HepG2 (cell line): ENCODE results near the gene CGREF1. TPM values are rescaled to one million over a fixed set of nuclear protein-coding genes. Genes with fewer than 3 reads are reported as not detected.

ENCODE experiments used
- ISX ChIP-seq: sonication (generic); formaldehyde crosslinking; conservative IDR thresholded peaks from 2 replicates; pipeline ENCODE4 v1.5.0; 2020; ENCODE audit warnings: missing genetic modification reagents
- KDM6A ChIP-seq: IDR thresholded peaks from 2 replicates; pipeline ENCODE4 v1.6.1; 2016; ENCODE audit warnings: low read depth
- KLF15 ChIP-seq: sonication (generic); formaldehyde crosslinking; IDR thresholded peaks from 2 replicates; pipeline ENCODE4 v1.8.1; 2023; ENCODE audit warnings: borderline replicate concordance, mild to moderate bottlenecking, inconsistent platforms, missing genetic modification reagents, mixed read lengths
- MEIS2 ChIP-seq: sonication (generic); formaldehyde crosslinking; IDR thresholded peaks from 2 replicates; pipeline ENCODE4 v1.9.0; 2021; ENCODE audit warnings: mild to moderate bottlenecking, missing genetic modification reagents
- MYNN ChIP-seq: sonication (generic); formaldehyde crosslinking; IDR thresholded peaks from 2 replicates; pipeline ENCODE4 v1.4.0; 2020; ENCODE audit warnings: mild to moderate bottlenecking, low read depth, missing genetic modification reagents
- NR3C1 ChIP-seq: sonication (generic); formaldehyde crosslinking; IDR thresholded peaks from 2 replicates; pipeline ENCODE4 v1.4.0; 2020; ENCODE audit warnings: missing genetic modification reagents
- TAF15 ChIP-seq: fragments of 200-400 bp; formaldehyde crosslinking; IDR thresholded peaks from one replicate; pipeline ENCODE4 v1.6.1; 2018; ENCODE audit warnings: mild to moderate bottlenecking, low read depth, low read length; ENCODE audit not compliant: poor library complexity, severe bottlenecking
- TRIM24 ChIP-seq: sonication (generic); formaldehyde crosslinking; IDR thresholded peaks from 2 replicates; pipeline ENCODE4 v1.8.0; 2022; ENCODE audit warnings: mild to moderate bottlenecking, missing genetic modification reagents
- ZFP82 ChIP-seq: sonication (generic); formaldehyde crosslinking; IDR thresholded peaks from 2 replicates; pipeline ENCODE4 v1.5.1; 2020; ENCODE audit warnings: mild to moderate bottlenecking, missing genetic modification reagents, borderline replicate concordance
- ZMAT3 ChIP-seq: sonication (generic); formaldehyde crosslinking; conservative IDR thresholded peaks from 2 replicates; pipeline ENCODE4 v1.7.0; 2021; ENCODE audit warnings: missing genetic modification reagents
- ZNF205 ChIP-seq: IDR thresholded peaks from 2 replicates; pipeline ENCODE4 v1.6.1; 2018; ENCODE audit warnings: missing biosample characterization, missing genetic modification reagents
- ZNF235 ChIP-seq: sonication (generic); formaldehyde crosslinking; IDR thresholded peaks from 2 replicates; pipeline ENCODE4 v1.8.1; 2023; ENCODE audit warnings: mild to moderate bottlenecking, missing genetic modification reagents, borderline replicate concordance
- ZNF788 ChIP-seq: sonication (generic); formaldehyde crosslinking; IDR thresholded peaks from 2 replicates; pipeline ENCODE4 v1.5.0; 2020; ENCODE audit warnings: mild to moderate bottlenecking, missing genetic modification reagents, borderline replicate concordance
- polyA plus RNA-seq, 8 experiments: library from polyadenylated mRNA; depleted of rRNA in 3 of 8; stranded (reverse) in 7 of 8; unstranded in 1 of 8; fragments of >200 nt; fragmentation: Illumina TruSeq in 4 of 8; extraction: Trizol in 4 of 8; gene quantifications; 2 replicates each; pipeline versions ENCODE4 v1.2.1 to v1.2.3, GENCODE V29; 2011 to 2016; ENCODE audit warnings: low read depth in 4 of 8, missing spikeins in 1 of 8, mixed read lengths in 1 of 8; ENCODE audit not compliant: insufficient read depth in 1 of 8
- total RNA-seq, 5 experiments: library from RNA; depleted of rRNA; stranded (reverse); fragments of >200 nt; fragmentation: Illumina TruSeq; extraction: Trizol; gene quantifications; 2 replicates each; pipeline ENCODE4 v1.2.3, GENCODE V29; 2016; ENCODE audit warnings: low read depth in 1 of 5
- TF ChIP-seq, protein P1 (sequence below), 2 experiments: fragments of 450-650 bp in 1 of 2; sonication (generic) in 1 of 2; formaldehyde crosslinking in 1 of 2; IDR thresholded peaks; 2 replicates each; pipeline versions ENCODE4 v1.6.1 to v1.8.0; 2016 to 2022; ENCODE audit warnings: antibody characterized with exemption in 1 of 2, mild to moderate bottlenecking in 1 of 2, missing genetic modification reagents in 1 of 2
- TF ChIP-seq, protein P2 (sequence below): sonication (generic); formaldehyde crosslinking; IDR thresholded peaks from 2 replicates; pipeline ENCODE4 v1.9.0; 2021; ENCODE audit warnings: missing genetic modification reagents, borderline replicate concordance
- TF ChIP-seq, protein P3 (sequence below): IDR thresholded peaks from 2 replicates; pipeline ENCODE4 v1.6.1; 2016
- TF ChIP-seq, protein P4 (sequence below): sonication (generic); formaldehyde crosslinking; IDR thresholded peaks from 2 replicates; pipeline ENCODE4 v1.8.0; 2022; ENCODE audit warnings: missing genetic modification reagents, mild to moderate bottlenecking, inconsistent platforms, borderline replicate concordance

The CGREF1 gene
- total and polyA plus RNA-seq, 2 of the 13 experiments (the other 11 are each of a cell fraction or from before 2014, with no cell fraction given): 13.9 to 23.4 TPM

DNA sequence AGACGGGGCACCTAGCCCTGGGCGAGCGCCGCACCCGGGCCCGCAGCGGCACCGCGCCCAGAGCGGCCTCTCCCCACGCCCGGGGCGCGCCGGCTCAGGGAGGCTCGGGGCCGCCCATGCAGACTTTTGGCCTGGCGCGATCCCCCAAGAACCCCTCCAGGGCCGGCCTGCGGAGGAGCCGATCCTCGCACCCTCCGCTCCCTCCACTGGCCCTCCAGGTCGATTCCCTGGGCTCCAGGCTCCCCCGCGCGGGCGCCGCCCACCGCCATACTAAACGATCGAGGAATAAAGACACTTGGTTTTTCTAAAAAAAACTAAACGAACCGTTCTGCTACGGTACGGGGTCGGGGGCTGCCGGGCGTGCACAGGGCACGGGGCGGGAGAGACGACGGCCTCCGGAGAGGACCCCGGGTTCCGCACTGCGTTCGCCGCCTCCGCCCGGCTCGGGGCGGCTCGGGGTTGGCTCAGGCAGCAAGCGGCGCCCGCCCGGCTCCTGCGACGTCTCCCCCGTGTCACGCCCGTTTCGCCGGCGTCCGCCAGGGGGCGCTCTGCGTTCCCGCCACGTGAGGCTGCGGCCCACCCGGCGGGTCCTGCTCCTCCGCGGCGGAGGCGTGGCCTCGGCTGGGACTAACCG is 32.7 kb downstream of the CGREF1 start (continued):
- TF ChIP-seq, protein P1, sequence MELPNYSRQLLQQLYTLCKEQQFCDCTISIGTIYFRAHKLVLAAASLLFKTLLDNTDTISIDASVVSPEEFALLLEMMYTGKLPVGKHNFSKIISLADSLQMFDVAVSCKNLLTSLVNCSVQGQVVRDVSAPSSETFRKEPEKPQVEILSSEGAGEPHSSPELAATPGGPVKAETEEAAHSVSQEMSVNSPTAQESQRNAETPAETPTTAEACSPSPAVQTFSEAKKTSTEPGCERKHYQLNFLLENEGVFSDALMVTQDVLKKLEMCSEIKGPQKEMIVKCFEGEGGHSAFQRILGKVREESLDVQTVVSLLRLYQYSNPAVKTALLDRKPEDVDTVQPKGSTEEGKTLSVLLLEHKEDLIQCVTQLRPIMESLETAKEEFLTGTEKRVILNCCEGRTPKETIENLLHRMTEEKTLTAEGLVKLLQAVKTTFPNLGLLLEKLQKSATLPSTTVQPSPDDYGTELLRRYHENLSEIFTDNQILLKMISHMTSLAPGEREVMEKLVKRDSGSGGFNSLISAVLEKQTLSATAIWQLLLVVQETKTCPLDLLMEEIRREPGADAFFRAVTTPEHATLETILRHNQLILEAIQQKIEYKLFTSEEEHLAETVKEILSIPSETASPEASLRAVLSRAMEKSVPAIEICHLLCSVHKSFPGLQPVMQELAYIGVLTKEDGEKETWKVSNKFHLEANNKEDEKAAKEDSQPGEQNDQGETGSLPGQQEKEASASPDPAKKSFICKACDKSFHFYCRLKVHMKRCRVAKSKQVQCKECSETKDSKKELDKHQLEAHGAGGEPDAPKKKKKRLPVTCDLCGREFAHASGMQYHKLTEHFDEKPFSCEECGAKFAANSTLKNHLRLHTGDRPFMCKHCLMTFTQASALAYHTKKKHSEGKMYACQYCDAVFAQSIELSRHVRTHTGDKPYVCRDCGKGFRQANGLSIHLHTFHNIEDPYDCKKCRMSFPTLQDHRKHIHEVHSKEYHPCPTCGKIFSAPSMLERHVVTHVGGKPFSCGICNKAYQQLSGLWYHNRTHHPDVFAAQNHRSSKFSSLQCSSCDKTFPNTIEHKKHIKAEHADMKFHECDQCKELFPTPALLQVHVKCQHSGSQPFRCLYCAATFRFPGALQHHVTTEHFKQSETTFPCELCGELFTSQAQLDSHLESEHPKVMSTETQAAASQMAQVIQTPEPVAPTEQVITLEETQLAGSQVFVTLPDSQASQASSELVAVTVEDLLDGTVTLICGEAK (IDR thresholded peaks at IDR 0.05): no peak
- TF ChIP-seq, protein P1 (CRISPR knock-in tag; IDR thresholded peaks at IDR 0.05): no peak
- no peak for TF ChIP-seq ZMAT3 (CRISPR knock-in tag)
- peak; percentile 79; the same call in 1 of the 2 replicates for TF ChIP-seq ZNF205 (CRISPR knock-in tag)
- TF ChIP-seq NR3C1 (CRISPR knock-in tag): no peak
- TF ChIP-seq, protein P2, sequence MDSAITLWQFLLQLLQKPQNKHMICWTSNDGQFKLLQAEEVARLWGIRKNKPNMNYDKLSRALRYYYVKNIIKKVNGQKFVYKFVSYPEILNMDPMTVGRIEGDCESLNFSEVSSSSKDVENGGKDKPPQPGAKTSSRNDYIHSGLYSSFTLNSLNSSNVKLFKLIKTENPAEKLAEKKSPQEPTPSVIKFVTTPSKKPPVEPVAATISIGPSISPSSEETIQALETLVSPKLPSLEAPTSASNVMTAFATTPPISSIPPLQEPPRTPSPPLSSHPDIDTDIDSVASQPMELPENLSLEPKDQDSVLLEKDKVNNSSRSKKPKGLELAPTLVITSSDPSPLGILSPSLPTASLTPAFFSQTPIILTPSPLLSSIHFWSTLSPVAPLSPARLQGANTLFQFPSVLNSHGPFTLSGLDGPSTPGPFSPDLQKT (CRISPR knock-in tag): no peak
- peak; percentile 78; the same call in 1 of the 2 replicates for TF ChIP-seq MYNN (CRISPR knock-in tag)
- TF ChIP-seq TAF15: peak; percentile 36
- TF ChIP-seq ZNF235 (CRISPR knock-in tag): no peak
- no peak for TF ChIP-seq TRIM24 (CRISPR knock-in tag)
- TF ChIP-seq, protein P3, sequence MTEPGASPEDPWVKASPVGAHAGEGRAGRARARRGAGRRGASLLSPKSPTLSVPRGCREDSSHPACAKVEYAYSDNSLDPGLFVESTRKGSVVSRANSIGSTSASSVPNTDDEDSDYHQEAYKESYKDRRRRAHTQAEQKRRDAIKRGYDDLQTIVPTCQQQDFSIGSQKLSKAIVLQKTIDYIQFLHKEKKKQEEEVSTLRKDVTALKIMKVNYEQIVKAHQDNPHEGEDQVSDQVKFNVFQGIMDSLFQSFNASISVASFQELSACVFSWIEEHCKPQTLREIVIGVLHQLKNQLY: peak; percentile 79; the same call in 1 of the 2 replicates
- no peak for TF ChIP-seq ZFP82 (CRISPR knock-in tag)
- peak; percentile 54 for TF ChIP-seq ZNF788 (CRISPR knock-in tag)
- TF ChIP-seq ISX (CRISPR knock-in tag): peak; percentile 19; the same call in 1 of the 2 replicates
- peak; percentile 78; the same call in 1 of the 2 replicates for TF ChIP-seq MEIS2 (CRISPR knock-in tag)
- no peak for TF ChIP-seq KLF15 (CRISPR knock-in tag)
- TF ChIP-seq, protein P4, sequence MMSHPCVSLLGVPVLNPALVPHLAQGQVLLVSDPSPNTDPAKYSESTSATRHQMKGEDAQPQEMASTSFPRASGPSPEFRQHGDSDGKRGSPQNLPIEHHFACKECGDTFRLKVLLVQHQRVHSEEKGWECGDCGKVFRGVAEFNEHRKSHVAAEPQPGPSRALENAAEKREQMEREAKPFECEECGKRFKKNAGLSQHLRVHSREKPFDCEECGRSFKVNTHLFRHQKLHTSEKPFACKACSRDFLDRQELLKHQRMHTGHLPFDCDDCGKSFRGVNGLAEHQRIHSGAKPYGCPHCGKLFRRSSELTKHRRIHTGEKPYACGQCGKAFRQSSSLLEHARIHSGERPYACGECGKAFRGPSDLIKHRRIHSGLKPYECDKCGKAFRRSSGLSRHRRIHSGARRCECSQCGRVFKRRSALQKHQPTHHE (CRISPR knock-in tag): 0 out of 2 replicates have a peak, but pooled peaks have one; percentile 85
- TF ChIP-seq KDM6A: no peak
